Breast epithelium (tissue), 3 donors: Measurements from ENCODE around the gene ANAPC7.

Experiments
- CTCF ChIP-seq, 3 donors: fragments of 450-650 bp; IDR thresholded peaks; one replicate each; pipeline ENCODE4 v1.5.1; 2016 to 2017; ENCODE audit warnings: antibody characterized with exemption in 3 of 3, mild to moderate bottlenecking in 3 of 3, moderate library complexity in 3 of 3
- POLR2A ChIP-seq: fragments of 450-650 bp; IDR thresholded peaks from one replicate; pipeline ENCODE4 v1.6.1; 2016; ENCODE audit warnings: antibody characterized with exemption, mild to moderate bottlenecking, moderate library complexity
- POLR2AphosphoS5 ChIP-seq, 3 donors: sonication (generic); formaldehyde crosslinking; IDR thresholded peaks; one replicate each; pipeline ENCODE4 v1.6.1; 2017; ENCODE audit warnings: antibody characterized with exemption in 3 of 3

- TF ChIP-seq CTCF (IDR thresholded peaks at IDR 0.05), result no peak
- no peak for TF ChIP-seq POLR2A
- no peak for TF ChIP-seq POLR2AphosphoS5 (IDR thresholded peaks at IDR 0.05)
Measured at GRCh38 chr12:110371408-110372055, 32.0 kb downstream of the ANAPC7 start.
